ENCODE measurements around the gene IL21R. TPM values are rescaled to one million over a fixed set of nuclear protein-coding genes. Genes with fewer than 3 reads are reported as not detected.

The IL21R gene
- total and polyA plus RNA-seq, 9 of the 15 experiments (the other 6 are each of a cell fraction or from before 2014, with no cell fraction given) = 0.04 to 0.34 (median 0.18) TPM; not detected in 1

DNA sequence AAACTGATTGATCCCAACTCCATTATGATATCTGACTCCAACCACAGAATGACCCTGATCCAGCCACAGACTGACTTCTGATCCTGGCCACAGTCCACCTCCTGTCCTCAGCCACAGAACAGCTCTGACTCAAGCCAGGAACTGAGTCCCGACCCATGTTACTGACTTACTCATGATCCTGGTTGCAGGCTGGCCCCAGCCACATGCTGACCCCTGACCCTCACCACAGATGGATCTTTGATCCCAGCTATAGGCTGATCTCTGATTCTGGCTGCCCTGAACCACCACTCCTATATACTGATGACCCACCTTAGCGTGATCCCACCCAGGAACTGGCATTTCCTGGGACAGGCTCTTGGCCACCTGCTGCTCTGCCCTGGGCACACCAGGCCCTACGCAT, 32.2 kb upstream of the IL21R start:
- H3K9me3 ChIP-seq (replicated peaks; ENCODE audit: control insufficient read depth, insufficient read depth, low read depth, low read length) = no peaks in the 10 kb centered on the region
- no peaks in the 10 kb centered on the region for H4K20me1 ChIP-seq (replicated peaks; ENCODE audit: control insufficient read depth, insufficient read depth, low read length)
- H3K27ac ChIP-seq (ENCODE audit: extremely low read depth, low read depth, low read length) = no peak overlapping the region
- H3K4me1 ChIP-seq (replicated peaks in 1 of 2; ENCODE audit: control insufficient read depth in 2 of 2, insufficient read depth in 2 of 2, low read length in 2 of 2) = peaks cover 9 to 11% of the 10 kb centered on the region in 2 experiments
- 5% methylated on average over 3 of the region's 3 CpGs for WGBS (ENCODE audit: insufficient coverage, low coverage, missing lambda C conversion rate)
- no peak overlapping the region for H2AFZ ChIP-seq (ENCODE audit: low read depth, low read length)
- DNase-seq (ENCODE audit: extremely low read depth in 1 of 4, low spot score in 3 of 4) = no peak
- CTCF ChIA-PET (ENCODE audit: low intra/inter-chr PET ratio) = no interaction called here
- BruUV-seq (replicated peaks) = no TSS peak
- H3K9me1 ChIP-seq (ENCODE audit: control insufficient read depth, insufficient read depth, low read length) = no peaks in the 10 kb centered on the region
- H3K79me2 ChIP-seq (ENCODE audit: control insufficient read depth, insufficient read depth, low read length) = no peaks in the 10 kb centered on the region
- ATAC-seq = no peak
- POLR2A ChIA-PET = no interaction called here
- no peak for FAIRE-seq
- TF ChIP-seq ILF3 (IDR thresholded peaks at IDR 0.05; ENCODE audit: borderline replicate concordance) (no peak), MAFF (IDR thresholded peaks at IDR 0.05; ENCODE audit: low read length) (no peak), KAT7 (CRISPR knock-in tag; IDR thresholded peaks at IDR 0.05; ENCODE audit: borderline replicate concordance) (no peak), MXD1 (CRISPR knock-in tag; IDR thresholded peaks at IDR 0.05; ENCODE audit: borderline replicate concordance, poor library complexity, severe bottlenecking) (no peak), ZNF121 (CRISPR knock-in tag; conservative IDR thresholded peaks at IDR 0.05) (no peak), ZEB2 (IDR thresholded peaks at IDR 0.05) (no peak), TSC22D4 (tag; IDR thresholded peaks at IDR 0.05) (no peak), ZFP30 (CRISPR knock-in tag; IDR thresholded peaks at IDR 0.05; ENCODE audit: borderline replicate concordance) (no peak), HDGF (IDR thresholded peaks at IDR 0.05) (no peak), ZNF740 (CRISPR knock-in tag; IDR thresholded peaks at IDR 0.05) (no peak), ZNF740 (tag; IDR thresholded peaks at IDR 0.05) (no peak), CBFB (CRISPR knock-in tag; IDR thresholded peaks at IDR 0.05) (no peak), ZNF699 (CRISPR knock-in tag; IDR thresholded peaks at IDR 0.05; ENCODE audit: insufficient replicate concordance) (no peak), SRF (CRISPR knock-in tag; IDR thresholded peaks at IDR 0.05) (no peak), SMC3 (conservative IDR thresholded peaks at IDR 0.05; ENCODE audit: insufficient read depth, low read depth, low read length) (no peak), HDAC8 (tag; IDR thresholded peaks at IDR 0.05) (no peak), FOSL1 (tag; conservative IDR thresholded peaks at IDR 0.05) (no peak)
- TF ChIP-seq, protein P1, sequence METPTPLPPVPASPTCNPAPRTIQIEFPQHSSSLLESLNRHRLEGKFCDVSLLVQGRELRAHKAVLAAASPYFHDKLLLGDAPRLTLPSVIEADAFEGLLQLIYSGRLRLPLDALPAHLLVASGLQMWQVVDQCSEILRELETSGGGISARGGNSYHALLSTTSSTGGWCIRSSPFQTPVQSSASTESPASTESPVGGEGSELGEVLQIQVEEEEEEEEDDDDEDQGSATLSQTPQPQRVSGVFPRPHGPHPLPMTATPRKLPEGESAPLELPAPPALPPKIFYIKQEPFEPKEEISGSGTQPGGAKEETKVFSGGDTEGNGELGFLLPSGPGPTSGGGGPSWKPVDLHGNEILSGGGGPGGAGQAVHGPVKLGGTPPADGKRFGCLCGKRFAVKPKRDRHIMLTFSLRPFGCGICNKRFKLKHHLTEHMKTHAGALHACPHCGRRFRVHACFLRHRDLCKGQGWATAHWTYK (CRISPR knock-in tag; IDR thresholded peaks at IDR 0.05) = no peak
- no peak overlapping the region for H3K4me3 ChIP-seq
- no peaks in the 10 kb centered on the region for H3K36me3 ChIP-seq (ENCODE audit: control insufficient read depth, insufficient read depth, low read length)
- H3K9ac ChIP-seq (ENCODE audit: insufficient read depth in 1 of 2, low read depth in 2 of 2, low read length in 2 of 2) = no peak overlapping the region
- in situ Hi-C loops (cut with MboI) (loop anchor here (5.0 kb wide), 2 partner anchors 138 to 193 kb away; no protein-coding TSS in a partner anchor), intact Hi-C loops (cut with micrococcal nuclease) (loop anchor here (5.0 kb wide), 1 partner anchor 87 kb away; no protein-coding TSS in a partner anchor)
- H3K4me2 ChIP-seq (ENCODE audit: insufficient read depth, low read length) = no peak overlapping the region
- peaks cover 0 to 8% of the 10 kb centered on the region in 2 experiments; a peak in 1 of 5 replicates for H3K27me3 ChIP-seq (ENCODE audit: control insufficient read depth in 2 of 2, insufficient read depth in 2 of 2, low read length in 2 of 2)
